ENCODE results near the gene ORAI2.

The ORAI2 gene

DNA sequence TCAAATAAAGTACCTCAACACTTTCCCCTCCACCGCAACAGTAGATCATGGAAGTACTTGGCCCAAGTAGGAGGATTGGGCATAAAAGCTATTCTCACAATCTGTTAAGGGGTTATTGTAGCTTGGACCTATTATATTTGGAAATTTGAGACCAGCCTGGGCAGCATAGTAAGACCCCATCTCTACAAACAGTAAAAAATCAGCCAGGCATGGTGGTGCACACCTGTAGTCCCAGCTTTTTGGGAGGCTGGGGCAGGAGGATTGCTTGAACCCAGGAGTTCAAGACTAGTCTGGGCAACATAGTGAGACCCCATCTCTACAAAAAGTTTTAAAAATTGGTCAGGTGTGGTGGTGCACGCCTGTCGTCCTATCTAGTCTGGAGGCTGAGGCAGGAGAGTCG lies 24.0 kb upstream of the ORAI2 start:
- TF ChIP-seq Cebpa-rat (IDR thresholded peaks at IDR 0.05) = no peak
- H3K9me3 ChIP-seq (replicated peaks in 1 of 11) = peaks cover 4 to 18% (median 15%) of the 10 kb centered on the region in 11 experiments; a peak in 20 of 22 replicates
- no peaks in the 10 kb centered on the region for H3K27me3 ChIP-seq
- H3K4me1 ChIP-seq = peaks cover 34 to 50% (median 46%) of the 10 kb centered on the region in 10 experiments
- H3K4me2 ChIP-seq = peak overlapping the region in 10 of 11 experiments; percentile 59 to 83 (median 72); a peak in 15 of 22 replicates
- H3K27ac ChIP-seq = peak overlapping the region in 1 of 11 experiments; percentile 52; a peak in 2 of 22 replicates
- H3K4me3 ChIP-seq = peak overlapping the region in 5 of 10 experiments; percentile 13 to 27 (median 19); a peak in 6 of 20 replicates
- no peak overlapping the region for H3K9ac ChIP-seq
- H3K36me3 ChIP-seq = peaks cover 70 to 96% (median 91%) of the 10 kb centered on the region in 11 experiments
- H4K20me1 ChIP-seq = peaks cover 0 to 87% (median 40%) of the 10 kb centered on the region in 11 experiments; a peak in 19 of 22 replicates

DNA sequence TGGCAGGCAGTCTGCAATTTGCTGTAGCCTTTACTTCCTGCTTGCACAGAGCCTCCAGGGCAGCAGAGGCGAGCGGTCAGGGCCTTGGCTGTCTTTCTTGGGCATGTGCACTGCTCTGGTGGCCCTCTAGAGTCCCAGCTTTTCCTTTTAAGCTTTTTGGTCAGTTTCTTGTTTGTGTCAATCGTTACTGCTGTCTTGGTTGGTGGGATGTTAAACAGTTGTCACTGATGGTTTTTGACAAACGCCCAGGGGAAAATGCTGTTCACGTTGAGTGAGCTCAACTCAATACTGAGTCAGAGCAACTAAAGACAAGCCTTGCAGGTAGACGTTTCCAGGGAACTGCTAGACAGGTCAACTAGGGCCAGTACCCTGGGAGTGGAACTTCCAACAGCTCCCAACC lies 23.3 kb upstream of the ORAI2 start:
- Histone ChIP-seq H3K9me3 (replicated peaks in 1 of 11) (peaks cover 4 to 18% (median 15%) of the 10 kb centered on the region in 11 experiments; a peak in 20 of 22 replicates), H3K9ac (no peak overlapping the region), H3K4me3 (peak overlapping the region in 6 of 10 experiments; percentile 13 to 27 (median 19); a peak in 6 of 20 replicates), H4K20me1 (peaks cover 0 to 81% (median 36%) of the 10 kb centered on the region in 11 experiments; a peak in 18 of 22 replicates), H3K4me1 (peaks cover 38 to 52% (median 48%) of the 10 kb centered on the region in 10 experiments), H3K27me3 (no peaks in the 10 kb centered on the region), H3K36me3 (peaks cover 74 to 99% (median 94%) of the 10 kb centered on the region in 11 experiments), H3K27ac (0 out of 22 replicates have a peak overlapping the region, but pooled peaks of 1 of the 11 experiments have one; percentile 26), H3K4me2 (no peak overlapping the region)
- no peak for TF ChIP-seq Cebpa-rat (IDR thresholded peaks at IDR 0.05)

DNA sequence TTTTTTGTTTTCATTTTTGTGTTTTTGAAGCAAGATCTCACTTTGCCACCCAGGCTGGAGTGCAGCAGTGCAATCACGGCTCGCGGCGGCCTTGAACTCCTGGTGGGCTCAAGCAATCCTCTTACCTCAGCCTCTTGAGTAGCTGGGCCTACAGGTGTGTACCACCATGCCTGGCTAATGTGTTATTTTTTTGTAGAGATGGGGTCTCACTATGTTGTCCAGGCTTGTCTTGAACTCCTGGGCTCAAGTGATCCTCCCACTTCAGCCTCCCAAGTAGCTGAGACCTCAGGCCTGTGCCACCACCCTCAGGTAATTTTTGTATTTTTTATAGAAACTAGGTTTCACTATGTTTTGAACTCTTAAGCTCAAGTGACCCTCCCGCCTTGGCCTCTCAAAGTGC lies 22.5 kb upstream of the ORAI2 start:
- Histone ChIP-seq H3K4me2 (no peak overlapping the region), H3K4me3 (no peak overlapping the region), H3K4me1 (peaks cover 46 to 60% (median 56%) of the 10 kb centered on the region in 10 experiments), H3K9ac (no peak overlapping the region), H3K36me3 (peaks cover 68 to 99% (median 91%) of the 10 kb centered on the region in 11 experiments), H4K20me1 (peaks cover 0 to 81% (median 28%) of the 10 kb centered on the region in 11 experiments; a peak in 18 of 22 replicates), H3K27me3 (no peaks in the 10 kb centered on the region), H3K27ac (no peak overlapping the region), H3K9me3 (replicated peaks in 1 of 11) (peaks cover 4 to 18% (median 15%) of the 10 kb centered on the region in 11 experiments; a peak in 20 of 22 replicates)
- no peak for TF ChIP-seq Cebpa-rat (IDR thresholded peaks at IDR 0.05)

DNA sequence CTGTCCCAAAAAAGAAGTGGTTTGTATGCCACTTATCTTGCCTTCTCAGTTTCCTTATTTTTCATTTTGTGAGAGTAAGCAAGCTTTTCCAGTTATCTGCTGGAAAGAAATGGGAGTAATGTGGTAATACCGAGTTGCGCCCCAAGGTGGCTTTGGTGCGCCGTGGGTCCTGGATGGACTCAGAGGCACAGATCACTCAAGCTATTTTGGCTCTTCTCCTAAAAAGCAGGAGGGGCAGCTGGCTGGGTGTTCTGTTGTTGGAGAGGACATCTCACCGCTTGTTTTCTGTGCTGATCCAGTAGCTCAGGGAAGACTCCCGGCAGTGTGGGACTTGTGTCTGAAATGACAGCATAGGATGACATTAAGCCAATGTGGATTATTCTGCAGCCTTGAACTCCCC lies 20.8 kb upstream of the ORAI2 start:
- no peak overlapping the region for H3K27ac ChIP-seq
- H3K9me3 ChIP-seq (replicated peaks in 1 of 11) = peaks cover 4 to 18% (median 15%) of the 10 kb centered on the region in 11 experiments; a peak in 20 of 22 replicates
- peaks cover 46 to 69% (median 54%) of the 10 kb centered on the region in 10 experiments for H3K4me1 ChIP-seq
- no peak overlapping the region for H3K4me3 ChIP-seq
- peaks cover 57 to 98% (median 88%) of the 10 kb centered on the region in 11 experiments for H3K36me3 ChIP-seq
- peaks cover 0 to 70% (median 20%) of the 10 kb centered on the region in 11 experiments; a peak in 18 of 22 replicates for H4K20me1 ChIP-seq
- no peak for TF ChIP-seq Cebpa-rat (IDR thresholded peaks at IDR 0.05)
- peak overlapping the region in 2 of 11 experiments; percentile 6 to 32; a peak in 1 of 22 replicates for H3K9ac ChIP-seq
- no peaks in the 10 kb centered on the region for H3K27me3 ChIP-seq
- H3K4me2 ChIP-seq = peak overlapping the region in 10 of 11 experiments; percentile 0 to 61 (median 40); a peak in 12 of 22 replicates

DNA sequence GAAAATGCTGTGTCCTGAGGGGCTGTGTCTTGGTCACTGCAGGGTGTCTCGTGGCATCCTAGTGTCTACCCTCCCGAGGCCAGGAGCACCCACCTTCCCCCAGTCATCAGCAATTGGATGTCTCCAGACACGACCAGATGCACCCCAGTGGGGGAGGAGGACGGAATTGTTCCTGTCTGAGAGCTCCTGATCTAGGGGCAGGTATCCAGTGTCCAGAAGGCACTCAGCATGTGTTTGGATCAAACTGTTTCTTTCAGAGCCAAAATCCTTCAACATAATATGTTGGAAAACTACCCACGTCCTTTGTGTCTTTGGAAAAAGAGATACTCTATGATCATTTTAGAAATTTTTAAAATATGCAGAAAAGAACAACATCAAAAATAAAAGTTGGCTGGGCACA lies 20.3 kb upstream of the ORAI2 start:
- peaks cover 40 to 64% (median 49%) of the 10 kb centered on the region in 10 experiments for H3K4me1 ChIP-seq
- TF ChIP-seq Cebpa-rat (IDR thresholded peaks at IDR 0.05) = no peak

DNA sequence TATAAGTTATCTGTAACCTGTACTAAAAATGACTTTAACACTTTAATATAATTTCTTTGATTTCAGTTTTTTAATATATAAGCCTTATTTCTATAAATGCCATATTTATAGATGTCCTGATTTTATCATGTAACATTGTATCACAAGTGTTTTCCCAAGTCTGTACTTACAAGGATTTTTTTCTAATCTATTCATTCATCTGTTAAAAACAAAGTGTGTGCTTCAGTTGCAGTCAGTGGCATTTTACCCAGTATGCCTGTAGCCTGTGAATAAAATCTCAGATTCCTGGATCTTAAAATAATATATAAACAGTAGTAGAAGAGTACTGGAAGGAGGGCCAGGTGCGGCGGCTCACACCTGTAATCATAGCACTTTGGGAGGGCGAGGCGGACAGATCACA lies 19.8 kb upstream of the ORAI2 start:
- Histone ChIP-seq H3K4me2 (no peak overlapping the region), H4K20me1 (peaks cover 0 to 59% (median 11%) of the 10 kb centered on the region in 11 experiments; a peak in 12 of 22 replicates), H3K9me3 (replicated peaks in 1 of 11) (peaks cover 4 to 18% (median 15%) of the 10 kb centered on the region in 11 experiments; a peak in 20 of 22 replicates), H3K36me3 (peaks cover 54 to 99% (median 92%) of the 10 kb centered on the region in 11 experiments), H3K9ac (no peak overlapping the region), H3K4me3 (no peak overlapping the region), H3K27me3 (no peaks in the 10 kb centered on the region), H3K27ac (no peak overlapping the region), H3K4me1 (peaks cover 35 to 64% (median 47%) of the 10 kb centered on the region in 10 experiments)
- no peak for TF ChIP-seq Cebpa-rat (IDR thresholded peaks at IDR 0.05)

More for the DNA sequence above, 20.3 kb upstream of the ORAI2 start:
- Histone ChIP-seq H3K9me3 (replicated peaks in 1 of 11) (peaks cover 4 to 18% (median 15%) of the 10 kb centered on the region in 11 experiments; a peak in 20 of 22 replicates), H4K20me1 (peaks cover 0 to 65% (median 14%) of the 10 kb centered on the region in 11 experiments; a peak in 17 of 22 replicates), H3K27me3 (no peaks in the 10 kb centered on the region), H3K4me3 (no peak overlapping the region), H3K36me3 (peaks cover 55 to 98% (median 87%) of the 10 kb centered on the region in 11 experiments), H3K4me2 (peak overlapping the region in 3 of 11 experiments; percentile 25 to 60 (median 46); a peak in 3 of 22 replicates), H3K27ac (no peak overlapping the region; a peak in 1 of 22 replicates), H3K9ac (0 out of 22 replicates have a peak overlapping the region, but pooled peaks of 1 of the 11 experiments have one; percentile 32)

DNA sequence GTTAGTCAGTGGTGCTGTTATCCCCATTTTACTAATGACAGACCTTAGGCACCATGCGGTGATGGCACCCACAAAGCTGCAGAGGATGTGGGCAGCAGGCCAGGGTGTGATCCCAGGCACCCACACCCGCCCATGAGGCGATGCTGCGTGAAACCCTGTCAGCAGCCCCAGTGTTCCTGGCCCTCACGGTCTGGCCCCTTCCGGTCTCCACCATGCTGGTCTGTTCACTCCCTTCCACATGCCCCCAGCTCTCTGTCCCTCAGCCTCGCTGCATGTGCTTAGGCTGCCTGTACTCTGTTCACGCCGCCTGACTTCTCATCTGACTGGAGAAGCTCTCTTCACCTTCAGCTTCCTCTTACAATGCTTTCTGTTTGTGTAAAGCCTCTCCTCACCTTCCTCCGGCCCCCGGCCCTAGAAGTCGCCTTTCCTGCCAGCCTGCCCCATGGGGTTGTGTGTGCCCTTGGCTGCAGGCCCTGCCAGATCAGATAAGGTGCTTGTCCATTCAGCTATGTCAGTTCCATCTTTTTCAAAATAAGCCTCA lies 17.6 kb upstream of the ORAI2 start:
- Histone ChIP-seq H3K4me3 (no peak overlapping the region), H3K9me3 (replicated peaks in 1 of 11) (no peaks in the 10 kb centered on the region), H3K4me1 (peaks cover 36 to 74% (median 59%) of the 10 kb centered on the region in 10 experiments), H3K9ac (peak overlapping the region in 8 of 11 experiments; percentile 40 to 57 (median 52); a peak in 14 of 22 replicates), H3K27ac (peak overlapping the region in 10 of 11 experiments; percentile 5 to 70 (median 54); a peak in 16 of 22 replicates), H3K4me2 (peak overlapping the region; percentile 48 to 75 (median 67)), H3K27me3 (no peaks in the 10 kb centered on the region), H3K36me3 (peaks cover 47 to 92% (median 82%) of the 10 kb centered on the region in 11 experiments), H4K20me1 (peaks cover 0 to 42% (median 11%) of the 10 kb centered on the region in 11 experiments; a peak in 12 of 22 replicates)
- TF ChIP-seq Cebpa-rat (IDR thresholded peaks at IDR 0.05) = no peak

- Histone ChIP-seq H4K20me1 (peaks cover 0 to 36% (median 11%) of the 10 kb centered on the region in 11 experiments; a peak in 12 of 22 replicates), H3K9me3 (replicated peaks in 1 of 11) (no peaks in the 10 kb centered on the region), H3K36me3 (peaks cover 40 to 91% (median 75%) of the 10 kb centered on the region in 11 experiments), H3K4me3 (no peak overlapping the region), H3K4me2 (peak overlapping the region in 4 of 11 experiments; percentile 55 to 68 (median 66); a peak in 6 of 22 replicates), H3K27me3 (no peaks in the 10 kb centered on the region), H3K9ac (peak overlapping the region in 1 of 11 experiments; percentile 53; a peak in 1 of 22 replicates), H3K27ac (peak overlapping the region in 4 of 11 experiments; percentile 48 to 70 (median 62); a peak in 3 of 22 replicates), H3K4me1 (peaks cover 43 to 80% (median 66%) of the 10 kb centered on the region in 10 experiments)
- no peak for TF ChIP-seq Cebpa-rat (IDR thresholded peaks at IDR 0.05)
These were observed 17.0 kb upstream of the ORAI2 start for GRCh38 chr7:102416406-102416805.
